Measurements from ENCODE around the gene STRN.
"Not testable (repeated sequence)": the region's sequence is repeated elsewhere in the genome, so short reads cannot be mapped to it uniquely, and the experiment has no call there.

STRN gene

GRCh38 chr2:36951574-36951973 is 14.8 kb downstream of the STRN start:
- in situ Hi-C loops (cut with MboI; ENCODE audit: low pct_unique_long_range_greater_than_20kb, low sequenced_read_pairs, unreplicated experiment) = no loop called here
- DNase-seq (ENCODE audit: low spot score) = no peak
- no peak for TF ChIP-seq CTCF (IDR thresholded peaks at IDR 0.05; ENCODE audit: extremely low read depth, insufficient read depth, missing control alignments)

GRCh38 chr2:36951027-36951518 is 15.3 kb downstream of the STRN start:
- in situ Hi-C loops (cut with MboI; ENCODE audit: low pct_unique_long_range_greater_than_20kb, low sequenced_read_pairs, unreplicated experiment) = no loop called here
- no peak for TF ChIP-seq CTCF (IDR thresholded peaks at IDR 0.05; ENCODE audit: extremely low read depth, insufficient read depth, missing control alignments)
- no peak for DNase-seq (ENCODE audit: low spot score)

GRCh38 chr2:36949845-36950244 is 16.5 kb downstream of the STRN start:
- no peak for TF ChIP-seq CTCF (IDR thresholded peaks at IDR 0.05; ENCODE audit: extremely low read depth, insufficient read depth, missing control alignments)
- in situ Hi-C loops (cut with MboI; ENCODE audit: low pct_unique_long_range_greater_than_20kb, low sequenced_read_pairs, unreplicated experiment) = no loop called here
- no peak for DNase-seq (ENCODE audit: low spot score)

GRCh38 chr2:36945240-36945639 is 21.1 kb downstream of the STRN start:
- in situ Hi-C loops (cut with MboI; ENCODE audit: low pct_unique_long_range_greater_than_20kb, low sequenced_read_pairs, unreplicated experiment); DNase-seq (ENCODE audit: low spot score): not testable (repeated sequence)

GRCh38 chr2:36941867-36942266 is 24.5 kb downstream of the STRN start:
- no peak for DNase-seq (ENCODE audit: low spot score)
- in situ Hi-C loops (cut with MboI; ENCODE audit: low pct_unique_long_range_greater_than_20kb, low sequenced_read_pairs, unreplicated experiment) = no loop called here
- no peak for TF ChIP-seq CTCF (IDR thresholded peaks at IDR 0.05; ENCODE audit: extremely low read depth, insufficient read depth, missing control alignments)

GRCh38 chr2:36936526-36936925 is 29.8 kb downstream of the STRN start:
- in situ Hi-C loops (cut with MboI; ENCODE audit: low pct_unique_long_range_greater_than_20kb, low sequenced_read_pairs, unreplicated experiment); DNase-seq (ENCODE audit: low spot score): not testable (repeated sequence)

GRCh38 chr2:36931688-36932087 is 34.6 kb downstream of the STRN start:
- in situ Hi-C loops (cut with MboI; ENCODE audit: low pct_unique_long_range_greater_than_20kb, low sequenced_read_pairs, unreplicated experiment) = not testable (repeated sequence)

GRCh38 chr2:36930787-36931410 is 35.4 kb downstream of the STRN start:
- DNase-seq (ENCODE audit: low spot score); in situ Hi-C loops (cut with MboI; ENCODE audit: low pct_unique_long_range_greater_than_20kb, low sequenced_read_pairs, unreplicated experiment): not testable (repeated sequence)

More at GRCh38 chr2:36931688-36932087, 34.6 kb downstream of the STRN start:
- not testable (repeated sequence) for DNase-seq (ENCODE audit: low spot score)

- in situ Hi-C loops (cut with MboI; ENCODE audit: low pct_unique_long_range_greater_than_20kb, low sequenced_read_pairs, unreplicated experiment); DNase-seq (ENCODE audit: low spot score): not testable (repeated sequence)
These were observed 39.9 kb downstream of the STRN start for GRCh38 chr2:36926175-36927132.

GRCh38 chr2:36922629-36923028 is 43.7 kb downstream of the STRN start:
- in situ Hi-C loops (cut with MboI; ENCODE audit: low pct_unique_long_range_greater_than_20kb, low sequenced_read_pairs, unreplicated experiment) = not testable (repeated sequence)

More at GRCh38 chr2:36922629-36923028, 43.7 kb downstream of the STRN start:
- DNase-seq (ENCODE audit: low spot score) = not testable (repeated sequence)
